Suprapubic skin (tissue), 4 donors: ENCODE measurements around the gene RAB34. TPM values are rescaled to one million over a fixed set of nuclear protein-coding genes. Genes with fewer than 3 reads are reported as not detected.

Experiments used
- DNase-seq, 2 donors: peaks; one replicate each; pipeline ENCODE4 v3.0.0-alpha.2; 2019; ENCODE audit warnings: low spot score in 2 of 2
- H3K27ac ChIP-seq: fragments of 200-600 bp; sonication (generic); one replicate; pipeline ENCODE4 v1.5.1; 2019
- H3K27me3 ChIP-seq: fragments of 200-600 bp; sonication (generic); one replicate; pipeline ENCODE4 v1.5.1; 2019
- H3K36me3 ChIP-seq: fragments of 200-600 bp; sonication (generic); one replicate; pipeline ENCODE4 v1.5.1; 2019
- H3K4me1 ChIP-seq: fragments of 200-600 bp; sonication (generic); one replicate; pipeline ENCODE4 v1.5.1; 2019
- H3K4me3 ChIP-seq: fragments of 200-600 bp; sonication (generic); one replicate; pipeline ENCODE4 v1.5.1; 2019; ENCODE audit warnings: mild to moderate bottlenecking
- H3K9me3 ChIP-seq: fragments of 200-600 bp; sonication (generic); one replicate; pipeline ENCODE4 v1.5.1; 2019
- EP300 ChIP-seq: sonication (generic); formaldehyde crosslinking; IDR thresholded peaks from one replicate; pipeline ENCODE4 v1.6.1; 2017; ENCODE audit warnings: antibody characterized with exemption
- POLR2A ChIP-seq, 2 donors: fragments of 450-650 bp; IDR thresholded peaks; one replicate each; pipeline ENCODE4 v1.6.1; 2017; ENCODE audit warnings: antibody characterized with exemption in 2 of 2, mild to moderate bottlenecking in 2 of 2, moderate library complexity in 2 of 2
- POLR2AphosphoS5 ChIP-seq, 3 donors: sonication (generic); formaldehyde crosslinking; IDR thresholded peaks; one replicate each; pipeline ENCODE4 v1.6.1; 2017; ENCODE audit warnings: antibody characterized with exemption in 3 of 3
- WGBS: methylation state at CpG from one replicate; pipeline ENCODE4 v1.1.5; 2018; 5-methylcytosine and 5-hydroxymethylcytosine counted together
- total RNA-seq, 4 donors: library from RNA; depleted of rRNA; stranded (reverse); fragments of >200 nt; gene quantifications; one replicate each; pipeline ENCODE4 v1.1.0, GENCODE V29; 2016
- TF ChIP-seq, protein P1 (sequence below), 2 donors: fragments of 200-600 bp in 1 of 2; fragments of 450-650 bp in 1 of 2; sonication (generic) in 1 of 2; IDR thresholded peaks; one replicate each; pipeline ENCODE4 v1.5.1; 2016 to 2019; ENCODE audit warnings: antibody characterized with exemption in 2 of 2, mild to moderate bottlenecking in 1 of 2, moderate library complexity in 1 of 2

The RAB34 gene
- total RNA-seq, 4 donors from 2014 or later: 60.7 to 96.1 (median 77.6) TPM

- 69% methylated on average over 15 of the region's 18 CpGs for WGBS
- Histone ChIP-seq H3K4me3 (no peak overlapping the region), H3K27ac (no peak overlapping the region), H3K27me3 (no peaks in the 10 kb centered on the region), H3K4me1 (peaks cover 60% of the 10 kb centered on the region), H3K36me3 (peaks cover 23% of the 10 kb centered on the region), H3K9me3 (no peaks in the 10 kb centered on the region)
- DNase-seq: no peak
- TF ChIP-seq EP300 (no peak), POLR2A (IDR thresholded peaks at IDR 0.05) (no peak), POLR2AphosphoS5 (IDR thresholded peaks at IDR 0.05) (no peak)
- TF ChIP-seq, protein P1, sequence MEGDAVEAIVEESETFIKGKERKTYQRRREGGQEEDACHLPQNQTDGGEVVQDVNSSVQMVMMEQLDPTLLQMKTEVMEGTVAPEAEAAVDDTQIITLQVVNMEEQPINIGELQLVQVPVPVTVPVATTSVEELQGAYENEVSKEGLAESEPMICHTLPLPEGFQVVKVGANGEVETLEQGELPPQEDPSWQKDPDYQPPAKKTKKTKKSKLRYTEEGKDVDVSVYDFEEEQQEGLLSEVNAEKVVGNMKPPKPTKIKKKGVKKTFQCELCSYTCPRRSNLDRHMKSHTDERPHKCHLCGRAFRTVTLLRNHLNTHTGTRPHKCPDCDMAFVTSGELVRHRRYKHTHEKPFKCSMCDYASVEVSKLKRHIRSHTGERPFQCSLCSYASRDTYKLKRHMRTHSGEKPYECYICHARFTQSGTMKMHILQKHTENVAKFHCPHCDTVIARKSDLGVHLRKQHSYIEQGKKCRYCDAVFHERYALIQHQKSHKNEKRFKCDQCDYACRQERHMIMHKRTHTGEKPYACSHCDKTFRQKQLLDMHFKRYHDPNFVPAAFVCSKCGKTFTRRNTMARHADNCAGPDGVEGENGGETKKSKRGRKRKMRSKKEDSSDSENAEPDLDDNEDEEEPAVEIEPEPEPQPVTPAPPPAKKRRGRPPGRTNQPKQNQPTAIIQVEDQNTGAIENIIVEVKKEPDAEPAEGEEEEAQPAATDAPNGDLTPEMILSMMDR (IDR thresholded peaks at IDR 0.05): no peak
Observed at GRCh38 chr17:28748852-28749515, 31.3 kb upstream of the RAB34 start.

GRCh38 chr17:28747801-28748750 lies 30.4 kb upstream of the RAB34 start:
- Histone ChIP-seq H3K27me3 (no peaks in the 10 kb centered on the region), H3K9me3 (no peaks in the 10 kb centered on the region), H3K27ac (peak overlapping the region; percentile 95), H3K36me3 (peaks cover 23% of the 10 kb centered on the region), H3K4me3 (peak overlapping the region; percentile 68), H3K4me1 (peaks cover 67% of the 10 kb centered on the region)
- no peak for TF ChIP-seq POLR2A (IDR thresholded peaks at IDR 0.05)
- TF ChIP-seq, protein P1 (IDR thresholded peaks at IDR 0.05): no peak
- no peak for TF ChIP-seq EP300
- TF ChIP-seq POLR2AphosphoS5 (IDR thresholded peaks at IDR 0.05): no peak
- WGBS: 81% methylated on average over 17 of the region's 18 CpGs
- no peak for DNase-seq

- Histone ChIP-seq H3K9me3 (no peaks in the 10 kb centered on the region), H3K27ac (peak overlapping the region; percentile 95), H3K27me3 (no peaks in the 10 kb centered on the region), H3K4me1 (peaks cover 74% of the 10 kb centered on the region), H3K4me3 (peak overlapping the region; percentile 68), H3K36me3 (peaks cover 23% of the 10 kb centered on the region)
- TF ChIP-seq POLR2A (IDR thresholded peaks at IDR 0.05): no peak
- no peak for TF ChIP-seq EP300
- TF ChIP-seq POLR2AphosphoS5 (IDR thresholded peaks at IDR 0.05): no peak
- TF ChIP-seq, protein P1 (IDR thresholded peaks at IDR 0.05): no peak
- WGBS: 20% methylated on average over 5 of the region's 7 CpGs
- peak in 1 of 2 donors; percentile 76 for DNase-seq
Observed at GRCh38 chr17:28747051-28747691, 29.5 kb upstream of the RAB34 start.

DNA sequence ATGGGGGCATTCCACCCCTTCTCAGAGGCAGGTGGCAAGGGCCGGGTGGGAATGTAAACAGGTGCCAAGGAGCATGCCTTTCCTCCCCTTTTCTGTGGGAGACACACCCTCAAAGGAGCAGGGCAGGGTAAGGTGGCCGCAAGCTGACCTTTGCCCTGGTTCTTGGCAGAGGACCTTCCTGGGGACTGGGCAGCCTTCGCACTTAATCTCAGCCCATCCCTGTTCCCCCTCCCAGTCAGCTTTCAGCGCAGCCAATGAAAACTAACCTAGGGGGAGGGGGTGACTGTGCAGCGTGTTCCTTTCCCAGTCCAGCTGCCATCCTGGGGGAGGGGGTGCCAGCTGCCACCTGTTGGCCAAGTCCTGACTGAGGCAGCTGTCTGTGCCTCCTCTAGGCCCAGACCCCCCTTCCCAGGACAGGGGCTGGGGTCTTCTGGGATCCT lies 29.0 kb upstream of the RAB34 start:
- Histone ChIP-seq H3K27me3 (no peaks in the 10 kb centered on the region), H3K4me1 (peaks cover 79% of the 10 kb centered on the region), H3K36me3 (peaks cover 23% of the 10 kb centered on the region), H3K27ac (peak overlapping the region; percentile 95), H3K9me3 (no peaks in the 10 kb centered on the region), H3K4me3 (peak overlapping the region; percentile 68)
- TF ChIP-seq, protein P1 (IDR thresholded peaks at IDR 0.05): no peak
- TF ChIP-seq EP300 (no peak), POLR2A (IDR thresholded peaks at IDR 0.05) (no peak), POLR2AphosphoS5 (IDR thresholded peaks at IDR 0.05) (no peak)
- no peak for DNase-seq
- 23% methylated on average over 4 of the region's 5 CpGs for WGBS
